Spleen (tissue), 11 donors: ENCODE data around the gene VEZT. TPM values are rescaled to one million over a fixed set of nuclear protein-coding genes. Genes with fewer than 3 reads are reported as not detected.

Source experiments
- DNase-seq: peaks from one replicate; pipeline ENCODE4 v3.0.0-alpha.2; 2020
- H3K27ac ChIP-seq, 8 donors: fragments of 200-600 bp; sonication (generic) in 7 of 8; 1 replicate in 4 of 8; 2 replicates in 4 of 8; pipeline versions ENCODE4 v1.5.0 to v1.8.0; 2016 to 2021; ENCODE audit warnings: inconsistent platforms in 4 of 8, mild to moderate bottlenecking in 4 of 8, moderate library complexity in 1 of 8
- H3K27me3 ChIP-seq, 7 donors: fragments of 200-600 bp; sonication (generic) in 6 of 7; replicated peaks in 1 of 7; 1 replicate in 4 of 7; 2 replicates in 3 of 7; pipeline versions ENCODE4 v1.5.0 to v1.8.0; 2016 to 2021; ENCODE audit warnings: inconsistent platforms in 3 of 7, mild to moderate bottlenecking in 1 of 7
- H3K36me3 ChIP-seq, 6 donors: fragments of 200-600 bp; sonication (generic) in 5 of 6; 1 replicate in 4 of 6; 2 replicates in 2 of 6; pipeline versions ENCODE4 v1.5.0 to v1.8.0; 2016 to 2021; ENCODE audit warnings: inconsistent platforms in 2 of 6
- H3K4me1 ChIP-seq, 6 donors: fragments of 200-600 bp; sonication (generic) in 5 of 6; 1 replicate in 3 of 6; 2 replicates in 3 of 6; pipeline versions ENCODE4 v1.5.0 to v1.8.0; 2016 to 2021; ENCODE audit warnings: inconsistent platforms in 3 of 6
- H3K4me3 ChIP-seq, 8 donors: fragments of 200-600 bp; sonication (generic) in 7 of 8; 1 replicate in 4 of 8; 2 replicates in 4 of 8; pipeline versions ENCODE4 v1.5.0 to v1.8.0; 2016 to 2021; ENCODE audit warnings: inconsistent platforms in 4 of 8, mild to moderate bottlenecking in 4 of 8, moderate library complexity in 2 of 8
- H3K9me3 ChIP-seq, 8 donors: fragments of 200-600 bp; sonication (generic) in 7 of 8; 1 replicate in 4 of 8; 2 replicates in 4 of 8; pipeline versions ENCODE4 v1.5.0 to v1.8.0; 2016 to 2021; ENCODE audit warnings: inconsistent platforms in 4 of 8
- CTCF ChIP-seq, 11 experiments: fragments of 200-600 bp in 7 of 11; fragments of 450-650 bp in 4 of 11; sonication (generic) in 4 of 11; IDR thresholded peaks in 8 of 11; conservative IDR thresholded peaks in 3 of 11; 1 replicate in 7 of 11; 2 replicates in 4 of 11; pipeline versions ENCODE4 v1.4.0 to v1.8.0; 2016 to 2021; ENCODE audit warnings: antibody characterized with exemption in 11 of 11, inconsistent platforms in 4 of 11, mild to moderate bottlenecking in 1 of 11
- POLR2A ChIP-seq, 3 donors: fragments of 450-650 bp; IDR thresholded peaks; one replicate each; pipeline ENCODE4 v1.5.1; 2017; ENCODE audit warnings: antibody characterized with exemption in 3 of 3, mild to moderate bottlenecking in 1 of 3
- POLR2AphosphoS5 ChIP-seq, 3 donors: sonication (generic); formaldehyde crosslinking; IDR thresholded peaks; one replicate each; pipeline ENCODE4 v1.5.1; 2017; ENCODE audit warnings: antibody characterized with exemption in 3 of 3
- WGBS, 5 donors: extraction: QIAGEN DNeasy Blood & Tissue Kit in 3 of 5; methylation state at CpG; one replicate each; pipeline versions ENCODE4 v1.1.5 to v1.1.7; 2013 to 2018; 5-methylcytosine and 5-hydroxymethylcytosine counted together
- intact Hi-C: fragments of 100-400 bp; cut with DNase I; formaldehyde crosslinking; loops from one replicate; pipeline ENCODE4 v1.15.0; 2023; ENCODE audit warnings: low total_unique reads
- polyA plus RNA-seq, 3 donors: library from polyadenylated mRNA; stranded (reverse); fragments of 200-250 nt; gene quantifications; one replicate each; pipeline ENCODE4 v1.2.1, GENCODE V29; 2013
- total RNA-seq, 7 donors: library from RNA; depleted of rRNA in 3 of 7; stranded (reverse); fragments of >200 nt in 3 of 7; fragmentation: NEBNext Ultra II Directional in 4 of 7; extraction: Animal tissue kit (Norgen Biotek cat#: 25700) in 4 of 7; gene quantifications; one replicate each; pipeline versions ENCODE4 v1.1.0 to v1.2.1, GENCODE V29; 2016 to 2021
- donor health status: healthy with polysubstance abuse.
- donor health status: DM: no; HTN: no; CAD: no; lungs with moderate emphysema.
- donor health status: DM: no; HTN: no; CAD: no.
- donor health status: Bipolar disorder and iron deficiency.
- donor health status: healthy.
- donor health status: DM: no; HTN: no; CAD: no.
- donor health status: DM: yes; HTN: yes; CAD: no.

VEZT gene
- total and polyA plus RNA-seq, 10 donors = 17.0 to 64.3 (median 44.8) TPM

- Histone ChIP-seq H3K27me3 (no peaks in the 10 kb centered on the region), H3K4me1 (no peaks in the 10 kb centered on the region), H3K4me3 (no peak overlapping the region), H3K36me3 (peaks cover 0 to 6% (median 0%) of the 10 kb centered on the region in 6 donors), H3K27ac (no peak overlapping the region), H3K9me3 (no peaks in the 10 kb centered on the region)
- DNase-seq = no peak
- TF ChIP-seq POLR2A (IDR thresholded peaks at IDR 0.05) = no peak
- TF ChIP-seq CTCF (IDR thresholded peaks at IDR 0.05 in 8 of 11, conservative IDR thresholded peaks at IDR 0.05 in 3 of 11) = no peak
- peak in 1 of 3 donors; percentile 37 for TF ChIP-seq POLR2AphosphoS5 (IDR thresholded peaks at IDR 0.05)
- WGBS, 5 donors = 56 to 67% (median 59%) methylated on average over 7 to 8 of the region's 8 CpGs
- intact Hi-C loops = no loop called here
These were observed 44.0 kb upstream of the VEZT start for GRCh38 chr12:95173392-95174251.

GRCh38 chr12:95177201-95177768, 40.3 kb upstream of the VEZT start:
- TF ChIP-seq CTCF (IDR thresholded peaks at IDR 0.05 in 8 of 11, conservative IDR thresholded peaks at IDR 0.05 in 3 of 11) = no peak
- no peak for TF ChIP-seq POLR2A (IDR thresholded peaks at IDR 0.05)
- TF ChIP-seq POLR2AphosphoS5 (IDR thresholded peaks at IDR 0.05) = no peak
- H3K4me3 ChIP-seq = no peak overlapping the region
- H3K27me3 ChIP-seq = no peaks in the 10 kb centered on the region
- H3K27ac ChIP-seq = no peak overlapping the region
- 93 to 96% (median 93%) methylated on average over 2 of the region's 2 CpGs for whole genome bisulfite sequencing, 5 donors
- intact Hi-C loops = no loop called here
- H3K9me3 ChIP-seq = no peaks in the 10 kb centered on the region
- no peak for DNase-seq
- H3K4me1 ChIP-seq = no peaks in the 10 kb centered on the region
- no peaks in the 10 kb centered on the region for H3K36me3 ChIP-seq

DNA sequence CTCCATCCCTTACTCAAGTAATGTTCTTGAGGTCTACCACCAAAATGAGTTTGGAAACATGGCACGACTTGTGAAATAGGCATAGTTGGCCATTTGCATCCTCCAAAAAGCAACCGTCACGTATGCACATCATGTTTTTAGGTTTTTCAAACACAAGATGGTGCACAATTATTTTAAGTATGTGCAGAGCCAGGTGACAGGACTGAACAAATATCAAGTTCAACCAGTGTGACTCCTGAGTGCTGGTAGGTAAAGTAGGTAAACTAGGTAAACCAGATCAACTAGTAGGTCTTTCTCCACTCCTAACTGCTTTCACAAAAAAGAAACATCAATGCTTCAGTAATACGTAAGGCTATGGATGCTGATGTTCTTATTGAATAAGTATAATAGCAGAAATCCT, 39.5 kb upstream of the VEZT start:
- Histone ChIP-seq H3K27me3 (no peaks in the 10 kb centered on the region), H3K27ac (no peak overlapping the region), H3K4me3 (no peak overlapping the region), H3K36me3 (no peaks in the 10 kb centered on the region), H3K9me3 (no peaks in the 10 kb centered on the region), H3K4me1 (no peaks in the 10 kb centered on the region)
- no peak for DNase-seq
- WGBS, 5 donors = 79 to 92% (median 84%) methylated on average over 4 of the region's 4 CpGs
- intact Hi-C loops = no loop called here
- TF ChIP-seq POLR2AphosphoS5 (IDR thresholded peaks at IDR 0.05) (no peak), CTCF (IDR thresholded peaks at IDR 0.05 in 8 of 11, conservative IDR thresholded peaks at IDR 0.05 in 3 of 11) (no peak)

DNA sequence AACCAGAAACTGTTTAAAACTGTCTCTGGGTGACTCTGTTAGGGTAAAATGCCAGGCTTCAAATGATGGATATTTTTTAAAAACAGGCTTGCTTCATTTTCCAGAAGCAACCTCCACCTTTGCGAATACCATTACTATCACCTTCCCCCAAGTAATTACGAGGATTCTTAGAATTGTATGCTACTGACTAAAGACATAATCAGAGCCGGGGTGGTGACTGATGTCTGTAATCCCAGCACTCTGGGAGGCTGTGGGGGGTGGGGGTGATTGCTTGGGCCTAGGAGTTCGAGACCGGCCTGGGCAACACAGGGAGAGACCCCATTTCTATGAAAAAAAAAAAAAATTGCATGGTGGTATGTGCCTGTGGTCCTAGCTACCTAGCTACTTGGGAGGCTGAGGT, 38.6 kb upstream of the VEZT start:
- no peaks in the 10 kb centered on the region for H3K36me3 ChIP-seq
- 72 to 77% (median 75%) methylated on average over 5 of the region's 5 CpGs for WGBS, 5 donors
- H3K4me1 ChIP-seq = no peaks in the 10 kb centered on the region
- H3K27ac ChIP-seq = no peak overlapping the region
- intact Hi-C loops = no loop called here
- no peaks in the 10 kb centered on the region for H3K9me3 ChIP-seq
- DNase-seq = no peak
- TF ChIP-seq POLR2AphosphoS5 (IDR thresholded peaks at IDR 0.05) = no peak
- TF ChIP-seq CTCF (IDR thresholded peaks at IDR 0.05 in 8 of 11, conservative IDR thresholded peaks at IDR 0.05 in 3 of 11) = no peak
- no peak for TF ChIP-seq POLR2A (IDR thresholded peaks at IDR 0.05)
- H3K4me3 ChIP-seq = no peak overlapping the region
- H3K27me3 ChIP-seq = no peaks in the 10 kb centered on the region
